Thoracic aorta (tissue), 2 donors: Measurements from ENCODE around the gene TRIP13. TPM values are rescaled to one million over a fixed set of nuclear protein-coding genes. Genes with fewer than 3 reads are reported as not detected.
"Not testable (repeated sequence)": the region's sequence is repeated elsewhere in the genome, so short reads cannot be mapped to it uniquely, and the experiment has no call there.

Experiments used
- ATAC-seq: fragments of 150-250 bp; one replicate; pipeline ENCODE4 v1.8.0; 2017; ENCODE audit warnings: low read depth; ENCODE audit not compliant: insufficient number of reproducible peaks, low FRiP score
- DNase-seq: peaks from one replicate; pipeline ENCODE4 v3.0.0-alpha.2; 2020; ENCODE audit warnings: low spot score
- H3K27ac ChIP-seq, 2 donors: fragments of 200-600 bp; sonication (generic); 1 replicate in 1 of 2; 2 replicates in 1 of 2; pipeline ENCODE4 v1.5.1; 2016; ENCODE audit warnings: mild to moderate bottlenecking in 2 of 2, moderate library complexity in 2 of 2
- H3K27me3 ChIP-seq: fragments of 200-600 bp; sonication (generic); replicated peaks from 2 replicates; pipeline ENCODE4 v1.6.0; 2016; ENCODE audit warnings: mild to moderate bottlenecking; ENCODE audit not compliant: insufficient read depth
- H3K36me3 ChIP-seq: fragments of 200-600 bp; sonication (generic); one replicate; pipeline ENCODE4 v1.5.1; 2016
- H3K4me1 ChIP-seq, 2 donors: fragments of 200-600 bp; sonication (generic); 1 replicate in 1 of 2; 2 replicates in 1 of 2; pipeline versions ENCODE4 v1.5.1 to v1.6.0; 2016; ENCODE audit warnings: low read depth in 2 of 2, mild to moderate bottlenecking in 1 of 2; ENCODE audit not compliant: control insufficient read depth in 1 of 2
- H3K4me3 ChIP-seq: fragments of 200-600 bp; sonication (generic); 2 replicates; pipeline ENCODE4 v1.5.1; 2016; ENCODE audit warnings: mild to moderate bottlenecking
- H3K9me3 ChIP-seq: fragments of 200-600 bp; sonication (generic); 2 replicates; pipeline ENCODE4 v1.5.1; 2016
- CTCF ChIP-seq: fragments of 200-600 bp; sonication (generic); IDR thresholded peaks from one replicate; pipeline ENCODE4 v1.5.1; 2019; ENCODE audit warnings: antibody characterized with exemption
- total RNA-seq, 2 donors: library from RNA; depleted of rRNA; stranded (reverse); fragments of >200 nt; gene quantifications; one replicate each; pipeline versions ENCODE4 v1.1.0 to v1.2.3, GENCODE V29; 2016

TRIP13 gene
- total RNA-seq, 2 donors from 2014 or later = 1.6 TPM; not detected in 1

GRCh38 chr5:852018-852417 is 40.7 kb upstream of the TRIP13 start:
- no peak overlapping the region for H3K27ac ChIP-seq
- no peaks in the 10 kb centered on the region for H3K36me3 ChIP-seq
- H3K27me3 ChIP-seq = no peaks in the 10 kb centered on the region
- ATAC-seq = no peak
- TF ChIP-seq CTCF = no peak
- H3K9me3 ChIP-seq = no peaks in the 10 kb centered on the region
- no peak overlapping the region for H3K4me3 ChIP-seq
- H3K4me1 ChIP-seq = no peaks in the 10 kb centered on the region
- DNase-seq = no peak

GRCh38 chr5:852431-853401 is 40.0 kb upstream of the TRIP13 start:
- H3K9me3 ChIP-seq = no peaks in the 10 kb centered on the region
- no peak for DNase-seq
- H3K4me1 ChIP-seq = no peaks in the 10 kb centered on the region
- no peak for TF ChIP-seq CTCF
- no peak for ATAC-seq
- no peak overlapping the region for H3K4me3 ChIP-seq
- H3K36me3 ChIP-seq = no peaks in the 10 kb centered on the region
- no peak overlapping the region for H3K27ac ChIP-seq
- H3K27me3 ChIP-seq = no peaks in the 10 kb centered on the region

- H3K4me3 ChIP-seq, DNase-seq, H3K36me3 ChIP-seq, ATAC-seq, H3K9me3 ChIP-seq, H3K27ac ChIP-seq, H3K4me1 ChIP-seq, H3K27me3 ChIP-seq: not testable (repeated sequence)
Observed at GRCh38 chr5:853416-854090, 39.1 kb upstream of the TRIP13 start.

GRCh38 chr5:854217-854616 is 38.5 kb upstream of the TRIP13 start:
- no peaks in the 10 kb centered on the region for H3K36me3 ChIP-seq
- no peaks in the 10 kb centered on the region for H3K27me3 ChIP-seq
- H3K27ac ChIP-seq = no peak overlapping the region
- no peak overlapping the region for H3K4me3 ChIP-seq
- no peak for DNase-seq
- H3K9me3 ChIP-seq = no peaks in the 10 kb centered on the region
- no peak for ATAC-seq
- no peaks in the 10 kb centered on the region for H3K4me1 ChIP-seq
- TF ChIP-seq CTCF = no peak

- no peak for DNase-seq
- Histone ChIP-seq H3K9me3 (no peaks in the 10 kb centered on the region), H3K27me3 (no peaks in the 10 kb centered on the region), H3K4me1 (no peaks in the 10 kb centered on the region), H3K4me3 (no peak overlapping the region), H3K27ac (no peak overlapping the region), H3K36me3 (no peaks in the 10 kb centered on the region)
- no peak for ATAC-seq
- no peak for TF ChIP-seq CTCF
Observed at GRCh38 chr5:854966-855743, 37.5 kb upstream of the TRIP13 start.
